GM12872 (cell line): Measurements from ENCODE around the gene FCN1.

ENCODE experiments used
- TF ChIP-seq, protein P1 (sequence below): IDR thresholded peaks from 3 replicates; pipeline ENCODE4 v1.5.1; 2011; ENCODE audit warnings: low read depth, mild to moderate bottlenecking, low read length, moderate library complexity; ENCODE audit not compliant: insufficient read depth

The FCN1 gene

GRCh38 chr9:134917431-134918373 lies at the start of gene FCN1:
FCN1 (minus strand) TSS chr9:134917912; CDS start chr9:134917871, 41 bp downstream.
- TF ChIP-seq, protein P1, sequence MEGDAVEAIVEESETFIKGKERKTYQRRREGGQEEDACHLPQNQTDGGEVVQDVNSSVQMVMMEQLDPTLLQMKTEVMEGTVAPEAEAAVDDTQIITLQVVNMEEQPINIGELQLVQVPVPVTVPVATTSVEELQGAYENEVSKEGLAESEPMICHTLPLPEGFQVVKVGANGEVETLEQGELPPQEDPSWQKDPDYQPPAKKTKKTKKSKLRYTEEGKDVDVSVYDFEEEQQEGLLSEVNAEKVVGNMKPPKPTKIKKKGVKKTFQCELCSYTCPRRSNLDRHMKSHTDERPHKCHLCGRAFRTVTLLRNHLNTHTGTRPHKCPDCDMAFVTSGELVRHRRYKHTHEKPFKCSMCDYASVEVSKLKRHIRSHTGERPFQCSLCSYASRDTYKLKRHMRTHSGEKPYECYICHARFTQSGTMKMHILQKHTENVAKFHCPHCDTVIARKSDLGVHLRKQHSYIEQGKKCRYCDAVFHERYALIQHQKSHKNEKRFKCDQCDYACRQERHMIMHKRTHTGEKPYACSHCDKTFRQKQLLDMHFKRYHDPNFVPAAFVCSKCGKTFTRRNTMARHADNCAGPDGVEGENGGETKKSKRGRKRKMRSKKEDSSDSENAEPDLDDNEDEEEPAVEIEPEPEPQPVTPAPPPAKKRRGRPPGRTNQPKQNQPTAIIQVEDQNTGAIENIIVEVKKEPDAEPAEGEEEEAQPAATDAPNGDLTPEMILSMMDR, result no peak

DNA sequence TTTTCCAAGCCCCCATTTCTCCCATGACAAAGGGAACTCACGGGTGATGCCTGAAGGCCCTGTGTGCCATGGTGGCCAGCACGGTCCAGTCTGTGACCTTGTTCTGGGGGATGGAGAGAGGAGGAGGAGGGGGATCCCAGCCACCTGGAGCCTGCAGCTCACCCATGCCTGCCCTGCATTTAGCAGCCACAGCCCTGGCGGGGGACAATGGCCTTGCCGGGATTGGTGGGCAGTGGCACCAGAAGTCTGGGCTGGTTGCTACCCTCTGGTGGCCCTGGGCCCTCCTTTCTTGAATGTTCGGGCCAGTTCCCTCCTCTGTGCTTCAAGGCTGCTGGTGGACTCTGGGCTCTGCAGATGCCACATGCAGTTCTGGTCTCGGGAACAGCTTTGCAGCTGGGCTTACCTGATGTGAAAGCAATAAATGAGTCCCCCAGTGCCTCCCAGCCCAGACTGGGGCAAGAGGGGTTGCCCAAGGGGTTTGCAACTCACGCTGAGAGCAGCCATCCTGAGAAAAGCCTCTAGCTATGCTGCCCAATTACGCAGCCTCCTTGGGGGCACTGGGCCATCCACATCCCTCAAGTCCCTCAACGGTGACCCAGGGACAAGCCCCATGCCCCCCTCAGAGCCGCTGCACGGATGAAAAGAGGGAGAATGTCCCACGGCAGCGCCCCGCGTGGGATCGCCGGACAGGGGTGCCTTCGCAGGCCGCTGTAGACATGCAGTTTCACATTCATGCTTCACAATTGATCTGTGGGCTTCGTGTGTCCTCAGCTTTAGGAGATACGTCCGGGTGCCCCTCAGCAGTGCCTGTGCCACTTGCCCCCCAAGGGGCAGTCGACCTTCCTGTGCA lies 49.2 kb upstream of the FCN1 start:
- TF ChIP-seq, protein P1, result no peak

DNA sequence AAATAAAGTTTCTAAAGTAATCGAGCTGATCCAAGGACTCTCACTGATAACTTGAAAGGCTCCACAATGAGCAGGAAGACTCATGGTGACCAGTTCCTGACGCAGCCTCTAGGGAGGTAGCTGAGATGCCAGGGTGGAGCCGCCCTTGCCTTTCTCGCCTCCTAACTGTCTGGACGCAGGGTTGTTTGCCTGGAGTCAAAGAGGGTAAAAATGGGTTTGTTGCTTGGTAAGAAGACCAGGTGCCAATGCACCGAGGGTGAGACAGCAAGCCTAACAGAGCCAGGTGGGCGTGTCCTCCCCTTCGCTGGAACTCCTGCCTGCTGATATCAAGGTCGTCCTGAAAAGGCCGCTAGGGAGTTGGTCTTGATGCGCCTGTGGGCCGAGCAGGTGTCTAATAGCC lies 48.6 kb upstream of the FCN1 start:
- TF ChIP-seq, protein P1, result no peak

DNA sequence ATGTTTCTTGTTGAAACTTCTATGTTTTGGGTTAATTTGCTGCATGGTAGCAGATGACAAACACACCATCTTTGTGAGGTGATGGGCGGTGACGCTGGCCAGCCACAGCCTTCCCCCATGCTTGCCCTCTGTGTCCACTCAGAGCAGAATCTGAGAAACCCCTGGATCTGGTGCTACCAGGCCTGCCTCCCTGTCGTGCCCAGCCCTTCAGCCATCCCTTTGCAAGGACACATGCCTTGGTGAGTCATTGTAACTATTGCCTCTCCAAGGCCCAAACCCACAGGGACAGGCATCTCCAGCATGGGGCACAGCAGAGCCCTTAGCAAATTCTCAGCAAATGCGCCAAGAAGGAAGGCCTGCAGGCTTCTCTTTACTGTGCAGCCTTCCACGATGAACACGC lies 48.1 kb upstream of the FCN1 start:
- TF ChIP-seq, protein P1, result no peak

DNA sequence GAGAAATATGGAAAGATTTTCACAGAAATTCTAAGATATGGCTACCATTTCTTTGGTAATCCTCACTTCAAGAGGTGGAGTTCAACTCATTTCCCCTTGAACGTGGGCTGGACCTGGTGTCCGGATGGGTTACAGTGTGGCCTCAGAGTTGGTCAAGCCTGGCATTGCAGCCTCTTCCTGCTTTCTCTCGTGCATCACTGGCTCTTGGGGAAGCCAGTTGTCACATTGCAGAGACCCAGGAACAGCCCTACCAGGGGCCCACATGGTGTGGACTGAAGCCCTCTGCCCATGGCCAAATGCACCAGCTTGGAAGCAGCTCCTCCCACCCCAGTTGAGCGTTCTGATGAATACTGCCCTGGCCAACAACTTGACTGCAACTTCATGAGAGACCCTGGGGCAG lies 47.7 kb upstream of the FCN1 start:
- TF ChIP-seq, protein P1, result no peak

- TF ChIP-seq, protein P1, result no peak
Observed at GRCh38 chr9:134964271-134965055, 46.8 kb upstream of the FCN1 start.
